Hindlimb muscle (tissue), 1 donor: ENCODE results near the gene SBF2. TPM values are rescaled to one million over a fixed set of nuclear protein-coding genes. Genes with fewer than 3 reads are reported as not detected.

ENCODE experiments used
- DNase-seq: peaks from one replicate; pipeline ENCODE4 v3.0.0-alpha.2; 2013
- polyA plus RNA-seq: library from polyadenylated mRNA; unstranded; fragments of 120-200 nt; gene quantifications from one replicate; pipeline ENCODE4 v1.2.1, GENCODE V29; 2013; ENCODE audit not compliant: insufficient read length

Gene SBF2
- polyA plus RNA-seq, 1 donor, result 24.9 TPM

DNA sequence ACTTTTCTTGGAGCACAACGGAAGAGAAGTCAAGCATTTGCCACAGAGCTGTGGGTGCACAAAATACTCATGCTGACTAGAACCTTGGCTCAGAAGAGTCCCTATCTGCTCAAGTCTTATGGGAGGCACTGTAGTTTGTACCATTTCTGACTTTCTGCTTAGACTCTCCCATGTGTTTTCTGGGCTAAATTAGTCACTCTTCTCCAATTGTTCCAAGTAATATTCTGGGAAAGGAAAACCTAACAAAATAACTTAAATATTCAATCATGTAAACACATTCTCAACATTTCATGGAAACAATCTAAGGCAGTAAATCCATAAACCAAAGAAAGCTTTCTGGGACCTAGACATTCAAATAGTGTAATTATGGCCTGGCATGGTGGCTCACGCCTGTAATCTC, 409.4 kb downstream of the SBF2 start:
- no peak for DNase-seq

DNA sequence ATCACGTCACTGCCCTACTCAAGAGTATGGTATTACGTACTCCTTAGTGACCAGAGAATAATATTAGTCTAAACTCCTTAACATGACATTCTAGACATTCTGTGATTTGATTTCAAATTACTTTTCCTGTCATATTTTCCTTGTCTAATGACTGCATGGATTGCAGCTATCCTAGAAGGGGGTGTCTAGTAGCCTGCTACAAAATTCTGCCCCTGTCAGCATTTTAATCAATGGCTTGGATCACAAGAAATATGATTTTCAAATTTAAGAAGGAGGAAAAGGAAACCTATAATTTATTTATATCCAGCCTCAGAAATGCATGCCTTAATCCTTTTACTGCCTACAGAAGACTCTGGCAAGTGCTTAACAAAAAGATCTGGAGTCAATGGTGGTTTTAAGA, 413.4 kb downstream of the SBF2 start:
- no peak for DNase-seq

DNA sequence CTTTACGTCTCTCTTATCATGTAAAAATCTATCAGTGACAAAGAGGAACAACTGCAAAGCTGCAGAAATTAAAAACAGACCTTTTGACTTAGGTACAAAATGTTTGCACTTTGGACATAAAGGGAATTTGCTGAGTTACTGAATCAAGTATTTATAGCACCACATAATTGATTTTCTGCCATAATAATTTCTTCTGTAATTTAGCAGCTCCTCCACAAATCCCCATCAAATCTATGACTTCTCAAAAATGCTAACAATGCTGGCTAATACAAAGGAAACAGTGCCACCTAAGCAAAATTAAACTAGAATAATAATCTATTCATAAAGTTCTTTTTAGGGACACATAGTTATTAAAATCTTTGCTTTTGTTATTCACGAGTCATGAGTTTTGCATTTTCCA, 415.1 kb downstream of the SBF2 start:
- DNase-seq, result no peak

DNA sequence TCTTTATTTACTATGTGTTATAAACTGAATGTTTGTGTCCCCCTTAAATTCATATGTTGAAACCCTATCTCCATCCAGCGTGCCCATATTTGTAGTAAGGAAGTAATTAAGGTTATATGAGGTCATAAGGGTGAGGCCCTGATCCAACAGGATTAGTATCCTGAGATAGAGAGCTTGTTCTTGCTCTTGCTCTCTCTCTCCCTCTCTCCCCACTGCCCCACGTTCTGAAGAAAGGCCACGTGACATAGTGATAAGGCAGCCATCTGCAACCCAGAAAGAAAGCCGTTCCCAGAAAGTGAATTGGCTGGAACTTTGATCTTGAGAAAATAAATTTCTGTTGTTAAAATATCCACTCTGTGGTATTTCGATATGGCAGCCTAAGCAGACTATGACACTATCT, 417.7 kb downstream of the SBF2 start:
- DNase-seq, result no peak

DNA sequence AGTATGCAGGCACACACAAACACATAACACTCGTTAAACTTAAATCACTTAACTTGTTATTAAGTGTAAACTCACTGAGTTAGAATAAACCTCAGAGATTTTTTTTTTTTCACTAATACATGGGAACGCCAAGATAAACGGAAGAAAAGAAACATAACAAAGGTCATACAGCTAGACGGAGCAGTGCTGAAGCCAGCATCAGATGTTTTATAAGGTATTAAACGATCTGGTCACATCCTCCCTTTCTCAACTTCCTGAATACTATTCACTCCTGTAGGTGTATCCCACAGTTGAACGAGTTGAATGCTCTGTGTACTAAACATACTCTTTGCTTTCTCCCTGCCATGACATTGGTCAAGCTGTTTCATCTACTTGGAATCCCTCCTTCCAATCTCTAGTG, 418.2 kb downstream of the SBF2 start:
- no peak for DNase-seq

DNA sequence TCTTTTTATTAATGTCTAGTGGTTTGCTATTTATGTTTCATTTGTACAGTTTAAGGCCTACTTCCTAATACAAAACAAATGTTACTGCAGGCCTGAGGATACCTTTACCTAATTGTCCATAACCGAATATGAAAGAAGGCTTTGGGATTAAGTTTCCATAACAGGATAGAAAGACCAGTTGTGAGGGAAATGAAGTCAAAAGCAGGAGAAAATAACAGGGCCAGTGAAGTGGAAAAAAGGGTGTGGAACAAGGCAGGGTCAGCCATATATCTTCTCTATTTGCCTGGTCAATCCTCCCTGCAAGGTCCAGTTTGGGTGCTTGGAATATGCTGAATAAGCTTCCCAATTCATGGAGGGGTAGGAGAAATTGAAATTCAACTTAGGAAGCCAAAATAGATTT, 418.6 kb downstream of the SBF2 start:
- no peak for DNase-seq

DNA sequence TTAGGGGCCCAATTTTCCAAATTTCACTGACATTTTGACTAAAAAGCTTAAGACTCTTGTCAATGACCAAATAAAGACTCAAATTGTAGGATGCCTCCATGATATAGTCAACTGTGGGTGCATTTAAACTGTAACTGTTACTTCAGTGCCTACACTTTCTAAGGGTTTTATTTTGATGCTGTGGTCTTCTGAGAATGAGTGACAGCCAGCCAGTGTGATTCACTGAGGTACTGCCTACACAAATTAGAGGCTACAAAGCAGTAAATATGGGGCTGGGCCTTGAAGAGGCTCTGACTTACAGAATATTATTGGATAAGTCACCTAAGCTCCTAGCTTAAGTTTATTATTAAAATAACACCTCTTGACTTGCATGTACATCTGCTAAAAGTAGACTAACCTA, 419.6 kb downstream of the SBF2 start:
- DNase-seq, result no peak

DNA sequence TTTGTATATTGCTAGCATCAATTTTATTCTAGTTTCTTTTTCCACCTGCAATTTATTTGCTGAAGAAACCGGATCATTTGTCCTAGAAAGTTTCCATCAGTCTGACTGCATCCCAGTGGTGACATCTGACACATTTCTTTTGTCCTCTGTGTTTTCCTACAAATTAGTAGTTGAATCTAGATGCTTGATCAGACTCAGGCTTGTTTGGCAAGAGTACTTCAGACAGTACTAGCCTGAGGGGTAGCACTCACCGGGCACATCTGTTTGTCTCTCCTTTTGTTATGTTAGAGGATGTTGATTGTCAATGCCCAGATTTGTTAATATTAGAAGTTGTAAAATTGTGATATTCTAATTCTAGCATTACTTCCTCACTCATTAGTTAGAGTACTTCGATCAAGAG, 425.4 kb downstream of the SBF2 start:
- DNase-seq, result no peak

DNA sequence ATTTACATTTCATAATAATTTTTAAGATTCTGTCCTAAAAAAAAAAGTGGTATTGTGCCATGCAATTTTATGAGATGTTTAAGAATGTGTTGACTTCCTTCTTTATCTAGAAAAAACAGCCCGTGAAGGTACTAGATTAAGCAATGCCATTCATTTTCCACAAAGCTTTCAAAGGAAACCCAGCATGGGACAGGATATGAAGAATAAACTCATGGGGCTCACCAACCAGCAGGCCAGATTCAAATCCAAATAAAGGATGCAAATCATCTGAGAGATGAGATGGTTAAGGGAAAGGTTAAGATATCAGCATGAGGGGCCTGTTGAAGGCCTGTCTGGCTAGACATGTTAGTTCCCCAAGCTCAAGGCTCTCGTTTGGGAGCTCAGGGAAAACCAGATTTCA, 431.0 kb downstream of the SBF2 start:
- DNase-seq, result no peak

DNA sequence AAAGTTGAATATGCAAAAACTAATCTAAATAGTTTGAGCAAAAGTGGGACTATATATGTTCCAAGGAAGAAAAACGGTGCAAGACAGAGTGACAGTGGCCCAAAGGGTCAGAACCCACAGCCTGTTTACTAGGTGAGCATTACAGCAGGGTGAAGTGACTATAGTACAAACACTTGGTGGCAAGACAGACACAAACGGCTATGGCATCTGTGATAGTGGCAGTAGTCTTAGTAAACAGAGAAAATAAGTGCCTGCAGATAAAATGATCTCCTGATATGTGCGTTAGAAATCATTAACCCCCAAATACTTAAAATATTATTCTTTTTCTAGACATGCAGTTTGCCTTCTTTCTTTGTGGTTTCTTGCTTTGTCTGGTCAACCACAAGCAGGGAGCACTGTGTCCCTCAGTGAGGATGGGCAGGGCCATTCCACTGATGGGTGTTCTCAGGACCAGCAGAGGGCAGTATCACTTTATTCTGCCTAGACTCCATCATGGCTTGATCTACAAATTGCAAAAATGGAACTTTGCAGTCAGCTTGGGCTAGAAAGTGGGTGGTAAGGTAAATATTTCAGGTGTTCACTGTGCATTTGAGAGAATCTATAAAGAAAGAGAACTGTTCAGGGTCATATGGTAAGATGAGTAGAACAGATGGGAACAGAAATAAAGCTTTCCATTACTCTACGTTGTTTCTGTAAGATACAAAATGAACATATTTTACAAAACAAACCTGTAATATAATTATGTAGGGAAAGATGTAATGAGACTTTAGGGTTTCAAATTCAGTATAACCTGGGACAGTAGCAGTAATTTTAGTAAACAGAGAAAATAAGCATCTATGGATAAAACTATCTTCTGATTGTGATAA, 431.9 kb downstream of the SBF2 start:
- no peak for DNase-seq

DNA sequence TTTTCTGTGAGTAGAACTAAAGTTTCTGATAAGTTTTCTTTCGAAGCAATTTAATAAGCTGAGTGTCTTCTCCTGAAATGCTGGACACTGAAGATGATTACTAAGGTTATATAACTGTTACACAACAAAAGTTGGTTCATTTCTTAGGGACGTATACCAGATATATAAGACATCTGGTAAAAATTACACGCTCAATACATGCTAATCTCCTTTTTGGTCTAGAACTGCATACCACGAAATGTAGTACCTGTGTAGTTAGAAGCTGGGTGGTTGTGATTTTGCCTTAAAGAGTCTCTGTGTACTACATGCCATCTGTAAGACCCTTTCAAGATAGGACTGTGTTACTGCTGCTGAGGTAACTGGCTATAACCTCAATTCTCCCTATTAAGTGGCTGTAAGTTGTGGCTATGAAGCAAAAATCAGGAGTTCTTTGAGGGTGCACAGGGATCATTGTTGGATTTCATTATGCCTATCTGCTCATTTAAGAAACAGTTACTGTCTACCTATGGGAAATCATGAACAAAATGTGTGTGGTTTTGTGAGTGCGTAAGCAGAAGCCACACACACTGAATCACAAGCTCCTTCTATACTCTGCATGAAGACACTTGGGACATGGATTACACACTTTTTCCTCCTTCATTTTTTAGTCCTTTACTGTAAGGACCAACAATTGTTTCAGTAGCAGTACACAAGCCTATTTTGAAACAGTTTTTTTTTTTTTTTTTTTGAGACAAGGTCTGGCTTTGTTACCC, 434.3 kb downstream of the SBF2 start:
- DNase-seq, result no peak

DNA sequence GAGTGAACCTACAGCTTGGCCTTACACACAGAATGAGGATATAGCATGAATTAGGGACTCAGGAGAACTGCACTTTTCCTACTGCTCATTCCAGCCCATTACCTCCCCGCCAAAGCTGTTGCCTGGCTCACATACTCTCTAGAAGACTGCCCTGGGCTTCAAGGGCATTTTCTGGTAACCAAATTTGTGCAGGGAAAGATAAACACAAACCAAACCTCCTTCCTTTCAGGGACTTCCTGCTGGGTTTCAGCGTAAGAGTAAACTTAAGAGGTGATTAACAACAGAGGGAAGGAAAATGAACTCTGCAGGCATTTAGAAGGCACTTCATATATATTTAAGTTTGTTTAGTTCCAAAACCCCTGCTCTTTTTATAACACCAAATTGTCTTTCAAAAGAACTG, 435.2 kb downstream of the SBF2 start:
- DNase-seq, result no peak

DNA sequence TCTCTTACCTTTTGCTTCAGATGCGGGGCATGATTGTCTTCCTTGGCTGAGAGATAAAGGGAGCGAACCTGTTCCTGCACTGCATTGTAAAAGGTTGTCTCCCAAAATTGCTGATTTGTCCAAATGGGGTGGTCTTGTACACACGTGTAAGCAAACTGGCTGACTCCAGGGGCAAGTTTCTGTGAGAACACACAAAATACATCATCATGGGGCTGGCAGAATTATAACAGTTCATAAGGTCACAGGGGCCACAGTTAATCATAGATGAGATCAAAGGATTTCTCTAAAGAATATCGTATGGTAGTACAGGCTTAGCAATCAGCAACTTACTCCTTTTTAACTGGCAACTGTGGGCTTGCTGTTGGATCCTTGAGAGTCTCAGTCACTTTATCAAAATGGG, 435.8 kb downstream of the SBF2 start:
- DNase-seq, result no peak

DNA sequence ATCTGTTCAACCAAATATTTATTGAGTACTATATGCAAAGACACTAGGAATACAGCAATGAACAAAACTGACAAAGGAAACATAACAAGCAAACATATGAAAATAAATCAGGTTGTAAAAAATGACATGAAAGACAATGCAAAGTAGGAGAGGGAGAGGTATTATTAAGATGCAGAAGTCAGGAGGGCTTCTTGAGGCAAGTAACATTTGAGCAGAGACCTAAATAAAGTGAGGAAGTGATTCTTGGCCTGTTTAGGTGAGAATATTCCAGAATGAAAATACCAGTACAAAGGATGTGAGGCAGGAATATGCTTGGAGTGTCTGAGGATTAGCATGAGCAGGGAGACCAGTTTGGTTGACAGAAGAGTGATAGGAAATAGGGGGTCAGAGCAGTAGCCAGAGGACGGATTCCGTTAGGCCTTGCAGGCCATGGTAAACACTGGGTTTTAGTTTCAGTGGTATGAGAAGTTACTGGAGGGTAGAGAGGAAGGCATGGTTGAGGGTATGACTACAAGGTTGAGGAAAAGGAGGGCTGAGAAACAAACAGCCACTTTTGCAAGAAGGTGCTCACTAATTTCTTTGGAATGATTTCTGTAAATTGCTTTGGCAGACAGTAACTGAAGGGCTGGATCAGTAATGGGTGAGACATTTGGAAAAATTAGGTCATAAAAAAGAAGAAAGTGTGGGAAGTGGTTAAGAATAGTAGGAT, 438.3 kb downstream of the SBF2 start:
- DNase-seq, result no peak

DNA sequence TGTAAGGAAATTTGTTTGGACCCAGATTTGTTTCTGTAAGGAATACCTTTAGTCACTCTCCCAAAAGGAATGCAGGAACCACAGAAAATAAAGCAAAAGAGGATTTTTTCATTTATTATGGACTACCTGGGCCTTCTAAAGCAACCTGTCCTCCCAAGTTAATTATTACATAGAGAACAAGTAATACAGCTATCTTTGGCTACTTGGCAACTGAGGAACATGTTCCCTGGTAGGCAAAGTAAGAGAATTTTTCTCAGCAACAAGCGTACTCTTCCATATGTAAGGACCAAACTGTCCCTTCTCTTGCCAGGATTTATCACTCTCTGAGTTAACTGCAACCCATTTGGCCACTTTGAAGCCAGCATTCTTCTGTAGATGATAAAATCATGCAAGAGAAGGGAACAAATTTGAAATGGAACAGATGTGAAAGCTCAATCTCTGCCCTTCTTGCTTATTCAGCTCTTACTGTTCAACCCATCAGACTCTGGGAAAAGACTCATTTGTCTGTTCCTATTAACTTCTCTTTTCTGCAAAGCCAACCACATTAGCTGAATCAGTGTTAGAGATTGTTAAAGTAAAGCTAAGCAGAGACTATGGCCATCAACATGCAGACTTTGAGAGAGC, 440.0 kb downstream of the SBF2 start:
- DNase-seq, result no peak

DNA sequence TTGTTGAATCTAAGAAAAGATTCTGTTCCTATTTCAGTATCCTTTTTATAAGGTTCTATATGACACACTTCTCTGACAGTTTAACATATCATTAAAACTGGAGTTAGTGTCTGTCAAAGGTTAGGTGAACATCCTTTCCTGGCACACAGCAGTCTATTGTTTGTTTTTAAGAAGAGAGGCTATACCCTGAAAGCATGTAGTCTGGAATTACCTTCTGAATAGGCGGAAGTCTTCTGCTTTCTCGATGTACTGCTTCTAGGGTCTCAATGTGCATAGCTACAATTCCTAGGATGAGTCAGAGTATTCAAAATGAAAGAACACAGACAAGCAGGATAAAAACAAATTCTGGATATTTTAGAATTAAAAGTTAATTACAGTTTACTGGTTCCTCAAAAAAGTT, 441.6 kb downstream of the SBF2 start:
- no peak for DNase-seq

DNA sequence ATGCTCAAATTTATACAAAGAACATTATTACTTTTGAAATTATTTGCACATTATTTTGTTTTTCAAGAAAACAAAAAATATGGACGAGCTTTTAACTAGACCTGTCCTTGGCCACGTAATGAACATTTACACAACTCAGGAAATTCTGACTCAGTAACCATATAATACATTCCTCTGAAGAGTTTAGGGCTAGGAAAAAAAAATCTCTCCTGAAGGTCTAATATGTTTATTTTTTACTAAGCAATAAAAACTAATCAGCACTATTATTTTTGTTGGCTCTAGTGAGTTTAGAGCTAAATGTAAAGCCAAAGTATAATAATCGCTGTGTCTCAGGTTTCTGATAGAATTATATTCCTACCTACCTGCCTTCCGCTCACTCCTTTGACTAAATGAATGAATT, 442.7 kb downstream of the SBF2 start:
- DNase-seq, result no peak

DNA sequence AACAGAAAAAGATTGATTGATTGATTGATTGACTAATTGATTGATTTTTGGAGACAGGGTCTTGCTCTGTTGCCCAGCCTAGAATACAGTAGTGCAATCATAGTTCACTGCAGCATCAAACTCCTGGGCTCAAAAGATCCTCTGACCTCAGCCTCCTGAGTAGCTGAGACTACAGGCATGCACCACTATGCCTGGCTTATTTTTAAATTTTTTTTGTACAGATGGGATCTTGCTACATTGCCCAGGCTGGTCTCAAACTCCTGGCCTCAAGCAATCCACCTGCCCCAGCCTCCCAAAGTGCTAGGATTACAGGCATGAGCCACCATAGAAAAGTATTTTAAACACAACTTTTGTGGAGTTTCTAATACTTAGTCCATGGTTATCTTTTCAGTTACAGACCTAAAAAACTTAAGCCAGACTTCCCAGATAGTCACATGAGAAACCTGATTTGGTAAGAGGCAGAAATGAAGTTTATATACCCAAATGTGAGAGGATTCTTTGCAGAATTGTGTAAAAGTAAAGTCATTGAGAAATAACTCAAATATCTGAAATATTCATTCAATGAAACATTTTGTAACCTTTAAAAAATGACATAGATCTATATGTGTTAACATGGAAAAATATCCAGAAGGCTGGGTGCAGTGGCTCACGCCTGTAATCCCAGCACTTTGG, 443.7 kb downstream of the SBF2 start:
- DNase-seq, result no peak

DNA sequence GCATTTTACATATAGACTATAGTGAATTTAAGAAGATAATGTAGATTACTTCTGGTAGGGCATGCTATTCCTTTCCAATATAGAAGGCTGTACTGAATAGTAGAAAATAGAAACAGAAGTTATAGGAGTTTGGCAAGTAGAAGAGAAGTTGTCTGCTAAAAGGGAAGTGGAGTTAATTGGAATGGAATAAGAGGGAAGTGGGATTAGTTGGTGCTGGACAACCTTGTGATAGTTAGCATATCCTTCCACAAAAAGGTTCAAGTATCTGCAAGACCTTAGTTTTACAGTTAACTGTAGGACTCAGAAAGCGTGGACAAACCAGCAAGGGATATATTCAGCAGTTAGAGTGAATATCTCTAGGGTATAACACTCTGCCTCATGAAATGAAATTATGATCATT, 444.6 kb downstream of the SBF2 start:
- DNase-seq, result no peak

DNA sequence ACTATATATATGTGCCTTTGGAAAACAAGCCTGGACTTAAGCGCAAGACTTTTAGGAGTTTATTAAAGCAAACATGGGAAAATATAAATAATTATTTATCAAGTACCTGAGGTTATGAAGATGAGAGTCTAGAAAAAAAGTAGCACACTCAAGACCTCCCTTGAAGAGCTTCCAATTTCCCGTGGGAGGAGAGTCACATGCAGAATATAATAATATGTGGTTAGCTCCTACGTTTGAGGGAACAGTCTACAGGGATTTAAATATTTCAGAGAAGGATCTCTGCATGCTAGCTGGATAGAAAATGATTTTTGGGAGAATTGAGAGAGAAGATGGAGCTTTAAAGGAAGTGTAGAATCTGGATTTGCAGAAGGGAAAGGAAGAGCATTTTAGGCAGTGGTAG, 446.4 kb downstream of the SBF2 start:
- DNase-seq, result no peak

DNA sequence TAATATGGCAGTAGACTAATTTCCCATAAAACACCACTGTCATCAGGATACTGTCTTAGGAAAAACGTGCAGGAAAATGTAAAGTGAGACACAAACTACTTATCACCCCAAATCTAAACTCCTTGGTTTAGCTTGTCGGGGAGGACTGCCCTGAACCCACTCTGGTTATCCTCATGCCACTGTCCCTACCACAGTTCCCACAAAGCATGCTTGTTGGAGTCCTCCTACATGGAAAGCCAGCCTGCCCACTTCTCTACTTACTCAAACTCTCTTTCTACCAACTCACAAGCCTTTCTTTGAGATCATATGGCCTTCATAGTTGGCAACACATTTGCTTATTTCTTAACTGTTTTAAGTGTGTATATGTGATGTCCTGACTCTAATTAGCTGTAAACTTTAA, 451.1 kb downstream of the SBF2 start:
- no peak for DNase-seq

DNA sequence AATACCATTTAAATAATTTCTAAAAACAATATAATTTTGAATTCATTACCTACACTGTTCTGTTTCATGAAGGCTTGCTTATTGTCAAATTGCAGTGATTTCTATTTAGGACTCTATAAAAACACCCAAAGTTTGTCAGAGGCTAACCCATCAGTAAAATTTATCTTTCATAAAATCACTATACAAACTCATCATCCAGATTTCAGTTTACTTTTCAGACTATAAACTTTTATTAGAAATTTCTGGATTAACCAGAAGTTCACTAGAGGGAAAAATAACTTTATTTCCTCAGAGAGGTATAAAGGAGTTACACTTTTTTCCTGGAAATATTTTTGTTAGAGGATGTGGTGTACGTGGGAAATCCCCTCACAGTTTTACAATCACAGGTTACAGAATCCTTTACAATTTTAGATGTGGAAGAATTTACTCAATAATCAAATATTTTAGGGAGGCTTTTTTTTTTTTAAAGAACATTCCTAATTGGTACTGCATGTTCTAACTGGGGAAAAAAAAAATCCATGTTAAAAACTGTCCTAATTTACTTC, 453.5 kb downstream of the SBF2 start:
- no peak for DNase-seq
